OCI-LY1 (cell line): ENCODE measurements around the gene MPDU1.

ENCODE experiments used
- H2AFZ ChIP-seq: fragments of 200-600 bp; sonication (generic), shearing (Covaris generic); 2 replicates; pipeline ENCODE4 v1.6.0; 2014; ENCODE audit warnings: antibody characterized with exemption, mild to moderate bottlenecking, low read length
- H3F3A ChIP-seq: fragments of 200-600 bp; sonication (generic), shearing (Covaris generic); 2 replicates; pipeline ENCODE4 v1.6.0; 2014; ENCODE audit warnings: mild to moderate bottlenecking, antibody characterized with exemption, low read length, moderate library complexity; ENCODE audit not compliant: insufficient read depth
- H3K27ac ChIP-seq: fragments of 200-600 bp; sonication (generic); 2 replicates; pipeline ENCODE4 v1.5.1; 2014; ENCODE audit warnings: low read length, mixed run types, mild to moderate bottlenecking, low read depth; ENCODE audit not compliant: poor library complexity, severe bottlenecking
- H3K27me3 ChIP-seq: fragments of 200-600 bp; sonication (generic); 2 replicates; pipeline ENCODE4 v1.6.0; 2014; ENCODE audit warnings: antibody characterized with exemption, mild to moderate bottlenecking, low read length, moderate library complexity; ENCODE audit not compliant: insufficient read depth
- H3K36me3 ChIP-seq: fragments of 200-600 bp; sonication (generic); 2 replicates; pipeline ENCODE4 v1.6.1; 2014; ENCODE audit warnings: mild to moderate bottlenecking, antibody characterized with exemption, low read length, moderate library complexity, mixed read lengths; ENCODE audit not compliant: insufficient read depth
- H3K4me1 ChIP-seq: fragments of 200-600 bp; sonication (generic); 2 replicates; pipeline ENCODE4 v1.5.1; 2014; ENCODE audit warnings: mild to moderate bottlenecking, low read length, moderate library complexity; ENCODE audit not compliant: insufficient read depth, severe bottlenecking
- H3K4me2 ChIP-seq: fragments of 200-600 bp; sonication (generic), shearing (Covaris generic); 2 replicates; pipeline ENCODE4 v1.6.1; 2014; ENCODE audit warnings: low read length
- H3K4me3 ChIP-seq: fragments of 200-600 bp; sonication (generic); 2 replicates; pipeline ENCODE4 v1.5.1; 2014; ENCODE audit warnings: low read length, low read depth, mild to moderate bottlenecking, mixed read lengths; ENCODE audit not compliant: poor library complexity, severe bottlenecking
- H3K79me2 ChIP-seq: fragments of 200-600 bp; shearing (Covaris generic); 2 replicates; pipeline ENCODE4 v1.6.1; 2016; ENCODE audit warnings: mixed run types, low read length, mixed read lengths; ENCODE audit not compliant: insufficient read depth
- H3K9ac ChIP-seq: fragments of 200-600 bp; sonication (generic), shearing (Covaris generic); 2 replicates; pipeline ENCODE4 v1.6.1; 2014; ENCODE audit warnings: mild to moderate bottlenecking, low read length, mixed read lengths
- H3K9me2 ChIP-seq: fragments of 200-600 bp; sonication (generic), shearing (Covaris generic); 2 replicates; pipeline ENCODE4 v1.6.1; 2014; ENCODE audit warnings: low read depth, mild to moderate bottlenecking, low read length, mixed read lengths
- H3K9me3 ChIP-seq: fragments of 200-600 bp; shearing (Covaris generic); 2 replicates; pipeline ENCODE4 v1.6.1; 2014; ENCODE audit warnings: low read length, mixed read lengths
- H4K20me1 ChIP-seq: fragments of 200-600 bp; sonication (generic), shearing (Covaris generic); 2 replicates; pipeline ENCODE4 v1.6.0; 2016; ENCODE audit warnings: mild to moderate bottlenecking, low read length; ENCODE audit not compliant: insufficient read depth
- EZH2 ChIP-seq: fragments of 200-600 bp; sonication (generic), shearing (Covaris generic); IDR thresholded peaks from 2 replicates; pipeline ENCODE4 v1.8.0; 2017; ENCODE audit warnings: borderline replicate concordance, mixed run types, mild to moderate bottlenecking, antibody characterized with exemption, low read length, moderate library complexity, mixed read lengths
- TF ChIP-seq, protein P1 (sequence below): fragments of 200-600 bp; sonication (generic), shearing (Covaris generic); IDR thresholded peaks from 2 replicates; pipeline ENCODE4 v1.5.1; 2017; ENCODE audit warnings: mild to moderate bottlenecking, antibody characterized with exemption, low read length, moderate library complexity, mixed read lengths

Gene MPDU1

DNA sequence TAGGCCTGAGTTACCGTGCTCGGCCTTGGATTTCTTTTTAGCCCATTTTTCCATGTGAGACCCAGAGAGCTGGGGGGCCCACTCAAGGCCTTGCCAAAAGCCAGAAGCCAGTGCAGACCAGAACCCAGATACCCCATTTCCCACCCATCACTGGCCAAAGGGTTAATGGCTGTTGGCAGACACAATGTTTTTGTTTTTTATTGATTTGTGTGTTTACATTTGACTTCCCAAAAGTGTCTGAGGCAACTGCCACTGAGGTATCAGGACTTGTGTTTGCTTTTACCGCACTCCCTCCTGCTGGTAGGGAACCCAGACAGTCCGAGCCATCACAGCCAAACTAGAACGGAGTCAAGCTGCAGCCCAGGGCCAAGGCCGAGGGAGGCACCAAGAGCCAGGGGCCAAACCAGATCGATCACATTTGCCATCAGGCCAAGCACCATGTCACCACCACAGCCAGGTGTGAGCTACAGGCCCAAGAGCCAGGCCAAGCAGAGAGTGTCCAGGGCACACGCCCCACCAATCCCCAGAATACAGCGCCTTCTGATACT lies 42.5 kb upstream of the MPDU1 start:
- TF ChIP-seq EZH2, result no peak
- TF ChIP-seq, protein P1, sequence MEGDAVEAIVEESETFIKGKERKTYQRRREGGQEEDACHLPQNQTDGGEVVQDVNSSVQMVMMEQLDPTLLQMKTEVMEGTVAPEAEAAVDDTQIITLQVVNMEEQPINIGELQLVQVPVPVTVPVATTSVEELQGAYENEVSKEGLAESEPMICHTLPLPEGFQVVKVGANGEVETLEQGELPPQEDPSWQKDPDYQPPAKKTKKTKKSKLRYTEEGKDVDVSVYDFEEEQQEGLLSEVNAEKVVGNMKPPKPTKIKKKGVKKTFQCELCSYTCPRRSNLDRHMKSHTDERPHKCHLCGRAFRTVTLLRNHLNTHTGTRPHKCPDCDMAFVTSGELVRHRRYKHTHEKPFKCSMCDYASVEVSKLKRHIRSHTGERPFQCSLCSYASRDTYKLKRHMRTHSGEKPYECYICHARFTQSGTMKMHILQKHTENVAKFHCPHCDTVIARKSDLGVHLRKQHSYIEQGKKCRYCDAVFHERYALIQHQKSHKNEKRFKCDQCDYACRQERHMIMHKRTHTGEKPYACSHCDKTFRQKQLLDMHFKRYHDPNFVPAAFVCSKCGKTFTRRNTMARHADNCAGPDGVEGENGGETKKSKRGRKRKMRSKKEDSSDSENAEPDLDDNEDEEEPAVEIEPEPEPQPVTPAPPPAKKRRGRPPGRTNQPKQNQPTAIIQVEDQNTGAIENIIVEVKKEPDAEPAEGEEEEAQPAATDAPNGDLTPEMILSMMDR, result no peak
- no peak overlapping the region for H3K4me2 ChIP-seq
- H2AFZ ChIP-seq, result no peak overlapping the region

DNA sequence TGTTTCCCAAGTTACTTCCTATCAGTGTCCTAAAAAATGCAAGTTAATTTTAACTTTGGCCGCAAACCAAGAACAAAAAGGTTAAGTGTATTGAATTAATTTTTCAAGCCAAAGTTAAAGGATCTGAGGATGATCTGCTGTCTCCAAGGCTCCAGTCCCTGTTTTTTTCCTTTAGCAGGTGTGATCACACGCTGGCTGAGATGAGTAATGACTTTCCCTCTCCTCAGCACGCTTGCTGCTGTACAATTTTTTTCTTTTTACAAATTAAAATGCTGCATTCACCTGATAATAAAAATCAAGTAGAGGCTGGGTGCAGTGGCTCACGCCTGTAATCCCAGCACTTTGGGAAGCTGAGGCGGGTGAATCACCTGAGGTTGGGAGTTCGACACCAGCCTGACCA lies 38.7 kb upstream of the MPDU1 start:
- Histone ChIP-seq H3K36me3 (no peaks in the 10 kb centered on the region), H3K9ac (no peak overlapping the region), H3F3A (no peaks in the 10 kb centered on the region), H3K27ac (no peak overlapping the region), H2AFZ (no peak overlapping the region), H3K4me3 (no peak overlapping the region), H3K27me3 (peaks cover 12% of the 10 kb centered on the region; the same call in 1 of the 2 replicates), H3K79me2 (no peaks in the 10 kb centered on the region), H3K9me3 (no peaks in the 10 kb centered on the region), H3K4me2 (no peak overlapping the region), H4K20me1 (no peaks in the 10 kb centered on the region), H3K9me2 (no peaks in the 10 kb centered on the region), H3K4me1 (peaks cover 4% of the 10 kb centered on the region)
- no peak for TF ChIP-seq EZH2
- TF ChIP-seq, protein P1, result no peak

More for the DNA sequence above, 42.5 kb upstream of the MPDU1 start:
- no peaks in the 10 kb centered on the region for H3K9me2 ChIP-seq
- no peaks in the 10 kb centered on the region for H3F3A ChIP-seq
- H3K4me3 ChIP-seq, result no peak overlapping the region
- H4K20me1 ChIP-seq, result no peaks in the 10 kb centered on the region
- H3K27ac ChIP-seq, result no peak overlapping the region
- peaks cover 19% of the 10 kb centered on the region; the same call in 1 of the 2 replicates for H3K27me3 ChIP-seq
- H3K4me1 ChIP-seq, result no peaks in the 10 kb centered on the region
- no peaks in the 10 kb centered on the region; the same call in 1 of the 2 replicates for H3K36me3 ChIP-seq
- no peak overlapping the region for H3K9ac ChIP-seq
- no peaks in the 10 kb centered on the region for H3K79me2 ChIP-seq
- H3K9me3 ChIP-seq, result peaks cover 5% of the 10 kb centered on the region

DNA sequence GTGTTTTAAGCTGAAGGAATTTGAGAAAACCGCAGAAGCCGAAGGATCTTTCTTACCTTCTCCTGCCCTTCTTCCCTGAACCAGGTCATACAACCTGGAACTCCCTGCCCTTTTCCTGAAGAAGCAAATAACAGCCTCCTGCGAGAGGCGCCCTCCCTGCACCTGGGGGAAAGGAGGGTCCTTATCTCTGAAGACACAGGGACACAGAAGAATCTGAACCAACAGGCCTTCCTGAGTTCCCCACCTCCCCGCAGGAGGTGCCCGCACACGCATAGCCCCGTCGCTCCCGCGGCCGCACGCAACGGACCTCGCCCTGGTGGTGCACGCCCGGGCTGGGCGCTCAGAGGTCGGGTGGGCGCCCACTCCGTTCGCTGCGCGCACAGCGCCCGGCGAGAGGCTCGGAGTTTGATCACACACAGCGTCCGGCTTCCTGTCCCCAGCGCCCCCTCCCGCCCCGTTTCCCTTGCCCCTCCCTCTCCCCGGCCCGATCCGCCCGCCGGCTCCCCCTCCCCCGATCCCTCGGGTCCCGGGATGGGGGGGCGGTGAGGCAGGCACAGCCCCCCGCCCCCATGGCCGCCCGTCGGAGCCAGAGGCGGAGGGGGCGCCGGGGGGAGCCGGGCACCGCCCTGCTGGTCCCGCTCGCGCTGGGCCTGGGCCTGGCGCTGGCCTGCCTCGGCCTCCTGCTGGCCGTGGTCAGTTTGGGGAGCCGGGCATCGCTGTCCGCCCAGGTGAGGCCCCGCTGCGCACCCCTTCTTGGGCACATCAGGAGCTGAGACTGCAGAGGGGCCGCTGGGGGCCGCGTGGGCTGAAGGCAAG lies 34.9 kb upstream of the MPDU1 start, which contains the start of gene TNFSF12:
Gene TNFSF12 (plus strand): TSS at position 474 of the 816 bp plus-strand sequence. CDS start 96 bp downstream, at position 570.
- Histone ChIP-seq H3K79me2 (no peaks in the 10 kb centered on the region), H4K20me1 (no peaks in the 10 kb centered on the region), H3K4me3 (peak within 1 kb of the TSS; percentile 7), H3K9me3 (no peaks in the 10 kb centered on the region), H3K9ac (no peak within 1 kb of the TSS), H3K27ac (no peak within 1 kb of the TSS), H3F3A (no peaks in the 10 kb centered on the region), H2AFZ (no peak within 1 kb of the TSS), H3K4me1 (peaks cover 4% of the 10 kb centered on the region), H3K27me3 (peaks cover 16% of the 10 kb centered on the region), H3K9me2 (no peaks in the 10 kb centered on the region), H3K36me3 (no peaks in the 10 kb centered on the region), H3K4me2 (peak within 1 kb of the TSS; percentile 40; the same call in 1 of the 2 replicates)
- TF ChIP-seq, protein P1, result no peak
- no peak for TF ChIP-seq EZH2
